CD14-positive monocyte (primary cell): Measurements from ENCODE around the gene HSD17B8. TPM values are rescaled to one million over a fixed set of nuclear protein-coding genes. Genes with fewer than 3 reads are reported as not detected.

Source experiments
- DNase-seq, 3 donors: peaks; one replicate each; pipeline ENCODE4 v3.0.0-alpha.2; 2011 to 2022
- H2AFZ ChIP-seq: 2 replicates; pipeline ENCODE4 v1.6.0; 2012; ENCODE audit warnings: mild to moderate bottlenecking, low read depth, low read length, inconsistent platforms; ENCODE audit not compliant: insufficient read depth, poor library complexity, severe bottlenecking
- H3K27ac ChIP-seq, 2 donors: 1 replicate in 1 of 2; 2 replicates in 1 of 2; pipeline ENCODE4 v1.5.1; 2012 to 2013; ENCODE audit warnings: low read length in 2 of 2, control low read depth in 1 of 2, inconsistent platforms in 1 of 2, low read depth in 1 of 2, mild to moderate bottlenecking in 1 of 2
- H3K27me3 ChIP-seq, 2 donors: one replicate each; pipeline versions ENCODE4 v1.6.0 to v1.6.1; 2011 to 2013; ENCODE audit warnings: low read length in 2 of 2; ENCODE audit not compliant: control insufficient read depth in 2 of 2, insufficient read depth in 2 of 2
- H3K36me3 ChIP-seq, 2 donors: replicated peaks in 1 of 2; 1 replicate in 1 of 2; 2 replicates in 1 of 2; pipeline versions ENCODE4 v1.5.1 to v1.6.1; 2012 to 2013; ENCODE audit warnings: low read length in 2 of 2, control low read depth in 1 of 2, inconsistent platforms in 1 of 2, mild to moderate bottlenecking in 1 of 2; ENCODE audit not compliant: insufficient read depth in 2 of 2, control insufficient read depth in 1 of 2
- H3K4me1 ChIP-seq, 2 donors: 1 replicate in 1 of 2; 2 replicates in 1 of 2; pipeline versions ENCODE4 v1.5.1 to v1.6.1; 2012 to 2013; ENCODE audit warnings: low read length in 2 of 2, control low read depth in 1 of 2, inconsistent platforms in 1 of 2, mild to moderate bottlenecking in 1 of 2, moderate library complexity in 1 of 2; ENCODE audit not compliant: insufficient read depth in 2 of 2, control insufficient read depth in 1 of 2
- H3K4me2 ChIP-seq: replicated peaks from 2 replicates; pipeline ENCODE3; 2012; ENCODE audit warnings: low read length, moderate library complexity, mild to moderate bottlenecking; ENCODE audit not compliant: poor library complexity, severe bottlenecking; ENCODE audit errors: extremely low read depth
- H3K4me3 ChIP-seq, 3 experiments: fragments of 200-600 bp in 1 of 3; sonication (generic) in 1 of 3; replicated peaks in 1 of 3; 1 replicate in 2 of 3; 2 replicates in 1 of 3; pipeline ENCODE4 v1.5.1; 2011 to 2013; ENCODE audit warnings: low read length in 3 of 3, mild to moderate bottlenecking in 3 of 3, control low read depth in 2 of 3, low read depth in 2 of 3, inconsistent platforms in 1 of 3, moderate library complexity in 1 of 3
- H3K79me2 ChIP-seq: 2 replicates; pipeline ENCODE4 v1.6.0; 2012; ENCODE audit warnings: mild to moderate bottlenecking, control low read depth, inconsistent platforms, low read length, moderate library complexity; ENCODE audit not compliant: insufficient read depth
- H3K9ac ChIP-seq: 2 replicates; pipeline ENCODE4 v1.6.0; 2017; ENCODE audit warnings: low read length, mild to moderate bottlenecking; ENCODE audit not compliant: insufficient read depth, poor library complexity, severe bottlenecking
- H3K9me3 ChIP-seq, 2 donors: replicated peaks in 1 of 2; 1 replicate in 1 of 2; 2 replicates in 1 of 2; pipeline versions ENCODE4 v1.5.1 to v1.6.1; 2012 to 2013; ENCODE audit warnings: low read length in 2 of 2, control low read depth in 1 of 2; ENCODE audit not compliant: control insufficient read depth in 1 of 2, insufficient read depth in 1 of 2
- H4K20me1 ChIP-seq: 2 replicates; pipeline ENCODE4 v1.6.0; 2012; ENCODE audit warnings: mild to moderate bottlenecking, low read length, control low read depth, moderate library complexity; ENCODE audit not compliant: insufficient read depth
- H3K27ac Mint-ChIP-seq, 7 donors: one replicate each; pipeline ENCODE4 v1.8.0; 2020; ENCODE audit warnings: mild to moderate bottlenecking in 7 of 7, mixed read lengths in 7 of 7, moderate library complexity in 6 of 7, inconsistent platforms in 2 of 7
- H3K27me3 Mint-ChIP-seq, 3 donors: one replicate each; pipeline ENCODE4 v1.8.0; 2021 to 2022; ENCODE audit warnings: low read depth in 3 of 3, mild to moderate bottlenecking in 3 of 3, mixed read lengths in 3 of 3, moderate library complexity in 3 of 3, inconsistent platforms in 1 of 3
- H3K36me3 Mint-ChIP-seq, 2 donors: one replicate each; pipeline ENCODE4 v1.8.0; 2020; ENCODE audit warnings: mixed read lengths in 2 of 2, inconsistent platforms in 1 of 2, mild to moderate bottlenecking in 1 of 2
- H3K4me1 Mint-ChIP-seq: one replicate; pipeline ENCODE4 v1.8.0; 2020; ENCODE audit warnings: mild to moderate bottlenecking, mixed read lengths
- H3K4me3 Mint-ChIP-seq, 2 donors: one replicate each; pipeline ENCODE4 v1.8.0; 2020; ENCODE audit warnings: mild to moderate bottlenecking in 2 of 2, mixed read lengths in 2 of 2, moderate library complexity in 1 of 2
- H3K9me3 Mint-ChIP-seq, 7 donors: one replicate each; pipeline ENCODE4 v1.8.0; 2020 to 2022; ENCODE audit warnings: mixed read lengths in 7 of 7, mild to moderate bottlenecking in 6 of 7, moderate library complexity in 6 of 7, inconsistent platforms in 2 of 7
- WGBS: methylation state at CpG from one replicate; pipeline ENCODE4 v1.1.5; 2013; ENCODE audit warnings: missing lambda C conversion rate; ENCODE audit not compliant: insufficient coverage; 5-methylcytosine and 5-hydroxymethylcytosine counted together
- intact Hi-C, 2 donors: fragments of 100-400 bp; cut with micrococcal nuclease; formaldehyde crosslinking; loops; one replicate each; pipeline versions ENCODE4 v1.15.0 to v1.15.1; 2023
- polyA plus RNA-seq, 3 donors: library from polyadenylated mRNA; depleted of rRNA in 1 of 3; unstranded in 2 of 3; stranded (reverse) in 1 of 3; fragments of 300-500 nt in 2 of 3; fragments of >200 nt in 1 of 3; fragmentation: Illumina TruSeq in 2 of 3; gene quantifications; 1 replicate in 2 of 3; 2 replicates in 1 of 3; pipeline ENCODE4 v1.2.3, GENCODE V29; 2012 to 2021
- TF ChIP-seq, protein P1 (sequence below): fragments of 200-600 bp; IDR thresholded peaks from one replicate; pipeline ENCODE4 v1.8.0; 2022; ENCODE audit warnings: antibody characterized with exemption, mild to moderate bottlenecking

HSD17B8 gene
- polyA plus RNA-seq, 3 donors, result 3.8 to 10.6 (median 4.7) TPM

DNA sequence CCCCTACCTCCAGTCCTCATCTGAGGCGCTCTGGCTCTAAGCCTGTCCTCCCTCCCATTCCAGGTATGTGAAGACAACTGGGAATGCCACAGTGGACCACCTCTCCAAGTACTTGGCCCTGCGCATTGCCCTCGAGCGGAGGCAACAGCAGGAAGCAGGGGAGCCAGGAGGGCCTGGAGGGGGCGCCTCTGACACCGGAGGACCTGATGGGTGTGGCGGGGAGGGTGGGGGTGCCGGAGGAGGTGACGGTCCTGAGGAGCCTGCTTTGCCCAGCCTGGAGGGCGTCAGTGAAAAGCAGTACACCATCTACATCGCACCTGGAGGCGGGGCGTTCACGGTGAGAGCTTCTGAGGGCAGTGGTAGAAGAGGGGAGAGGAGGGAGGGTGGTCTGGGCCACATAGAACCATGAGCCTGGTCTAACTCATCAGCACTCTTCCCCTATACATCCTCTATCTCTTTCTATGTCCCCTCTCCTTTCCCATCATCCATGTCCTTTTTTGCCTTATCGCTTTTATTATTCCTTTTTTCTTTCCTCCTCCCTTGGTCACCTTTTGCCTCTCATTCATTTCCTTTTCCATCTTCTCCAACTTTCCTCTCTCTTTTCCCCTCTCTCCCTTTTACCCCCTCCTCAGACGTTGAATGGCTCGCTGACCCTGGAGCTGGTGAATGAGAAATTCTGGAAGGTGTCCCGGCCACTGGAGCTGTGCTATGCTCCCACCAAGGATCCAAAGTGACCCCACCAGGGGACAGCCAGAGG lies 7.4 kb downstream of the HSD17B8 start:
- Histone ChIP-seq H3K4me1 (peaks cover 27 to 35% of the 10 kb centered on the region in 2 donors), H3K4me3 (no peak overlapping the region), H4K20me1 (no peaks in the 10 kb centered on the region), H3K27me3 (peaks cover 10 to 28% of the 10 kb centered on the region in 2 donors), H3K79me2 (no peaks in the 10 kb centered on the region), H3K4me2 (no peak overlapping the region), H3K27ac (no peak overlapping the region), H3K9me3 (no peaks in the 10 kb centered on the region), H3K9ac (no peak overlapping the region), H3K36me3 (peaks cover 10 to 29% of the 10 kb centered on the region in 2 donors), H2AFZ (no peak overlapping the region)
- peak overlapping the region in 1 of 2 donors; percentile 42 for H3K4me3 Mint-ChIP-seq
- TF ChIP-seq, protein P1, sequence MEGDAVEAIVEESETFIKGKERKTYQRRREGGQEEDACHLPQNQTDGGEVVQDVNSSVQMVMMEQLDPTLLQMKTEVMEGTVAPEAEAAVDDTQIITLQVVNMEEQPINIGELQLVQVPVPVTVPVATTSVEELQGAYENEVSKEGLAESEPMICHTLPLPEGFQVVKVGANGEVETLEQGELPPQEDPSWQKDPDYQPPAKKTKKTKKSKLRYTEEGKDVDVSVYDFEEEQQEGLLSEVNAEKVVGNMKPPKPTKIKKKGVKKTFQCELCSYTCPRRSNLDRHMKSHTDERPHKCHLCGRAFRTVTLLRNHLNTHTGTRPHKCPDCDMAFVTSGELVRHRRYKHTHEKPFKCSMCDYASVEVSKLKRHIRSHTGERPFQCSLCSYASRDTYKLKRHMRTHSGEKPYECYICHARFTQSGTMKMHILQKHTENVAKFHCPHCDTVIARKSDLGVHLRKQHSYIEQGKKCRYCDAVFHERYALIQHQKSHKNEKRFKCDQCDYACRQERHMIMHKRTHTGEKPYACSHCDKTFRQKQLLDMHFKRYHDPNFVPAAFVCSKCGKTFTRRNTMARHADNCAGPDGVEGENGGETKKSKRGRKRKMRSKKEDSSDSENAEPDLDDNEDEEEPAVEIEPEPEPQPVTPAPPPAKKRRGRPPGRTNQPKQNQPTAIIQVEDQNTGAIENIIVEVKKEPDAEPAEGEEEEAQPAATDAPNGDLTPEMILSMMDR, result no peak
- intact Hi-C loops, result loop anchor here in 1 of 2 donors (5.0 kb wide), 1 partner anchor 35 kb away; no protein-coding TSS in a partner anchor
- peaks cover 32% of the 10 kb centered on the region for H3K4me1 Mint-ChIP-seq
- peak overlapping the region in 1 of 7 donors; percentile 46 for H3K27ac Mint-ChIP-seq
- WGBS, result 100% methylated on average over 3 of the region's 18 CpGs
- DNase-seq, result no peak
- H3K9me3 Mint-ChIP-seq, result peaks cover 0 to 7% (median 0%) of the 10 kb centered on the region in 7 donors
- H3K27me3 Mint-ChIP-seq, result peaks cover 26 to 38% (median 30%) of the 10 kb centered on the region in 3 donors
- peaks cover 23 to 29% of the 10 kb centered on the region in 2 donors for H3K36me3 Mint-ChIP-seq

- Mint-ChIP-seq H3K4me1 (peaks cover 28% of the 10 kb centered on the region), H3K27me3 (peaks cover 24 to 35% (median 30%) of the 10 kb centered on the region in 3 donors), H3K27ac (no peak overlapping the region), H3K36me3 (peaks cover 23 to 29% of the 10 kb centered on the region in 2 donors), H3K9me3 (peaks cover 0 to 7% (median 0%) of the 10 kb centered on the region in 7 donors), H3K4me3 (peak overlapping the region; percentile 62 to 87)
- Histone ChIP-seq H3K9me3 (no peaks in the 10 kb centered on the region), H3K27me3 (peaks cover 10 to 28% of the 10 kb centered on the region in 2 donors), H3K4me1 (peaks cover 20 to 26% of the 10 kb centered on the region in 2 donors), H3K27ac (no peak overlapping the region), H3K4me2 (peak overlapping the region; percentile 53), H3K79me2 (no peaks in the 10 kb centered on the region), H4K20me1 (no peaks in the 10 kb centered on the region), H3K9ac (peak overlapping the region; percentile 28), H3K36me3 (peaks cover 10 to 29% of the 10 kb centered on the region in 2 donors), H2AFZ (no peak overlapping the region), H3K4me3 (peak overlapping the region in 2 of 3 experiments; percentile 29 to 42)
- DNase-seq, result no peak
- 2% methylated on average over 5 of the region's 6 CpGs for WGBS
- TF ChIP-seq, protein P1, result no peak
- intact Hi-C loops, result loop anchor here in 1 of 2 donors (5.0 kb wide), 1 partner anchor 34 kb away; no protein-coding TSS in a partner anchor
Measured at GRCh38 chr6:33212857-33213165, 8.4 kb downstream of the HSD17B8 start.
